ENCODE data around the gene PGBD5.

PGBD5 gene

GRCh38 chr1:230351983-230352382, 74.1 kb downstream of the PGBD5 start:
- no peak for ATAC-seq (replicated peaks)
- H3K4me3 Mint-ChIP-seq = no peak overlapping the region
- H3K4me1 Mint-ChIP-seq = peaks cover 0 to under 1% of the 10 kb centered on the region in 2 donors
- no peak overlapping the region for H3K27ac Mint-ChIP-seq
- H3K9me3 Mint-ChIP-seq = no peaks in the 10 kb centered on the region
- DNase-seq = no peak
- peaks cover 14 to 23% of the 10 kb centered on the region in 2 donors for H3K27me3 Mint-ChIP-seq
- no peaks in the 10 kb centered on the region for H3K36me3 Mint-ChIP-seq

- H3K36me3 Mint-ChIP-seq = no peaks in the 10 kb centered on the region
- DNase-seq (no peak), ATAC-seq (replicated peaks) (no peak)
- peaks cover 13 to 23% of the 10 kb centered on the region in 2 donors for H3K27me3 Mint-ChIP-seq
- H3K9me3 Mint-ChIP-seq = no peaks in the 10 kb centered on the region
- peaks cover 0 to 1% of the 10 kb centered on the region in 2 donors for H3K4me1 Mint-ChIP-seq
- H3K27ac Mint-ChIP-seq = no peak overlapping the region
- H3K4me3 Mint-ChIP-seq = no peak overlapping the region
Measured at GRCh38 chr1:230351514-230351913, 74.6 kb downstream of the PGBD5 start.

- H3K4me1 Mint-ChIP-seq = peaks cover 0 to 1% of the 10 kb centered on the region in 2 donors
- peaks cover 12 to 23% of the 10 kb centered on the region in 2 donors for H3K27me3 Mint-ChIP-seq
- no peak overlapping the region for H3K4me3 Mint-ChIP-seq
- no peak for ATAC-seq (replicated peaks)
- no peak overlapping the region for H3K27ac Mint-ChIP-seq
- H3K36me3 Mint-ChIP-seq = no peaks in the 10 kb centered on the region
- no peaks in the 10 kb centered on the region for H3K9me3 Mint-ChIP-seq
- no peak for DNase-seq
Measured at GRCh38 chr1:230350208-230350921, 75.8 kb downstream of the PGBD5 start.

- Mint-ChIP-seq H3K36me3 (no peaks in the 10 kb centered on the region), H3K27ac (no peak overlapping the region), H3K27me3 (peaks cover 17 to 33% of the 10 kb centered on the region in 2 donors), H3K4me1 (peaks cover 0 to 1% of the 10 kb centered on the region in 2 donors), H3K4me3 (no peak overlapping the region), H3K9me3 (no peaks in the 10 kb centered on the region)
- DNase-seq = no peak
- no peak for ATAC-seq (replicated peaks)
Measured at GRCh38 chr1:230349020-230349393, 77.1 kb downstream of the PGBD5 start.

- H3K4me3 Mint-ChIP-seq = no peak overlapping the region
- H3K27ac Mint-ChIP-seq = no peak overlapping the region
- ATAC-seq (replicated peaks) (no peak), DNase-seq (no peak)
- H3K9me3 Mint-ChIP-seq = no peaks in the 10 kb centered on the region
- no peaks in the 10 kb centered on the region for H3K36me3 Mint-ChIP-seq
- H3K4me1 Mint-ChIP-seq = peaks cover 0 to 1% of the 10 kb centered on the region in 2 donors
- H3K27me3 Mint-ChIP-seq = peaks cover 16 to 37% of the 10 kb centered on the region in 2 donors
Measured at GRCh38 chr1:230348386-230349019, 77.6 kb downstream of the PGBD5 start.

- H3K27ac Mint-ChIP-seq = no peak overlapping the region
- H3K36me3 Mint-ChIP-seq = no peaks in the 10 kb centered on the region
- H3K27me3 Mint-ChIP-seq = peaks cover 16 to 43% of the 10 kb centered on the region in 2 donors
- H3K4me1 Mint-ChIP-seq = peaks cover 0 to 1% of the 10 kb centered on the region in 2 donors
- ATAC-seq (replicated peaks) = no peak
- no peak for DNase-seq
- H3K4me3 Mint-ChIP-seq = no peak overlapping the region
- no peaks in the 10 kb centered on the region for H3K9me3 Mint-ChIP-seq
Measured at GRCh38 chr1:230347896-230348295, 78.2 kb downstream of the PGBD5 start.

- no peaks in the 10 kb centered on the region for H3K9me3 Mint-ChIP-seq
- ATAC-seq (replicated peaks) (no peak), DNase-seq (no peak)
- no peak overlapping the region for H3K4me3 Mint-ChIP-seq
- H3K36me3 Mint-ChIP-seq = no peaks in the 10 kb centered on the region
- H3K4me1 Mint-ChIP-seq = peaks cover 0 to 1% of the 10 kb centered on the region in 2 donors
- no peak overlapping the region for H3K27ac Mint-ChIP-seq
- H3K27me3 Mint-ChIP-seq = peaks cover 16 to 40% of the 10 kb centered on the region in 2 donors
Measured at GRCh38 chr1:230345139-230345885, 80.8 kb downstream of the PGBD5 start.

- no peak for ATAC-seq (replicated peaks)
- H3K4me3 Mint-ChIP-seq = no peak overlapping the region
- H3K27me3 Mint-ChIP-seq = peaks cover 14 to 30% of the 10 kb centered on the region in 2 donors
- DNase-seq = no peak
- no peak overlapping the region for H3K27ac Mint-ChIP-seq
- no peaks in the 10 kb centered on the region for H3K36me3 Mint-ChIP-seq
- H3K4me1 Mint-ChIP-seq = peaks cover 0 to 1% of the 10 kb centered on the region in 2 donors
- no peaks in the 10 kb centered on the region for H3K9me3 Mint-ChIP-seq
Measured at GRCh38 chr1:230342699-230343098, 83.4 kb downstream of the PGBD5 start.

GRCh38 chr1:230342019-230342418, 84.1 kb downstream of the PGBD5 start:
- no peak overlapping the region for H3K4me3 Mint-ChIP-seq
- DNase-seq (no peak), ATAC-seq (replicated peaks) (no peak)
- H3K27me3 Mint-ChIP-seq = peaks cover 15 to 37% of the 10 kb centered on the region in 2 donors
- no peaks in the 10 kb centered on the region for H3K36me3 Mint-ChIP-seq
- peaks cover 0 to under 1% of the 10 kb centered on the region in 2 donors for H3K4me1 Mint-ChIP-seq
- H3K27ac Mint-ChIP-seq = no peak overlapping the region
- no peaks in the 10 kb centered on the region for H3K9me3 Mint-ChIP-seq

- no peak for ATAC-seq (replicated peaks)
- H3K36me3 Mint-ChIP-seq = no peaks in the 10 kb centered on the region
- peaks cover 17 to 43% of the 10 kb centered on the region in 2 donors for H3K27me3 Mint-ChIP-seq
- no peak for DNase-seq
- H3K9me3 Mint-ChIP-seq = no peaks in the 10 kb centered on the region
- H3K27ac Mint-ChIP-seq = no peak overlapping the region
- no peaks in the 10 kb centered on the region for H3K4me1 Mint-ChIP-seq
- no peak overlapping the region for H3K4me3 Mint-ChIP-seq
Measured at GRCh38 chr1:230341162-230341546, 85.0 kb downstream of the PGBD5 start.

- peaks cover 22 to 48% of the 10 kb centered on the region in 2 donors for H3K27me3 Mint-ChIP-seq
- no peak for DNase-seq
- ATAC-seq (replicated peaks) = no peak
- no peak overlapping the region for H3K27ac Mint-ChIP-seq
- H3K4me1 Mint-ChIP-seq = no peaks in the 10 kb centered on the region
- H3K36me3 Mint-ChIP-seq = no peaks in the 10 kb centered on the region
- H3K9me3 Mint-ChIP-seq = no peaks in the 10 kb centered on the region
- H3K4me3 Mint-ChIP-seq = no peak overlapping the region
Measured at GRCh38 chr1:230340526-230341161, 85.5 kb downstream of the PGBD5 start.

GRCh38 chr1:230339033-230339432, 87.1 kb downstream of the PGBD5 start:
- Mint-ChIP-seq H3K4me1 (no peaks in the 10 kb centered on the region), H3K27ac (no peak overlapping the region), H3K27me3 (peaks cover 23 to 48% of the 10 kb centered on the region in 2 donors), H3K9me3 (no peaks in the 10 kb centered on the region), H3K36me3 (no peaks in the 10 kb centered on the region), H3K4me3 (no peak overlapping the region)
- DNase-seq (no peak), ATAC-seq (replicated peaks) (no peak)

GRCh38 chr1:230337266-230337665, 88.9 kb downstream of the PGBD5 start:
- no peaks in the 10 kb centered on the region for H3K36me3 Mint-ChIP-seq
- no peaks in the 10 kb centered on the region for H3K4me1 Mint-ChIP-seq
- no peak overlapping the region for H3K27ac Mint-ChIP-seq
- no peak for ATAC-seq (replicated peaks)
- H3K9me3 Mint-ChIP-seq = no peaks in the 10 kb centered on the region
- no peak overlapping the region for H3K4me3 Mint-ChIP-seq
- no peak for DNase-seq
- peaks cover 29 to 47% of the 10 kb centered on the region in 2 donors for H3K27me3 Mint-ChIP-seq

GRCh38 chr1:230335861-230336522, 90.1 kb downstream of the PGBD5 start:
- Mint-ChIP-seq H3K27me3 (peaks cover 38 to 54% of the 10 kb centered on the region in 2 donors), H3K9me3 (no peaks in the 10 kb centered on the region), H3K27ac (no peak overlapping the region), H3K36me3 (no peaks in the 10 kb centered on the region), H3K4me1 (no peaks in the 10 kb centered on the region), H3K4me3 (no peak overlapping the region)
- ATAC-seq (replicated peaks) (no peak), DNase-seq (no peak)
